Neural cell (in vitro differentiated cells): Measurements from ENCODE around the gene CHERP. TPM values are rescaled to one million over a fixed set of nuclear protein-coding genes. Genes with fewer than 3 reads are reported as not detected.

Source experiments
- H2AFZ ChIP-seq: fragments of 200-600, 300-800 bp; sonication (generic), shearing (Covaris generic); 2 replicates; pipeline ENCODE4 v1.6.0; 2014; ENCODE audit warnings: low read depth, mild to moderate bottlenecking, antibody characterized with exemption, low read length, moderate library complexity
- H3F3A ChIP-seq: fragments of 200-600 bp; shearing (Covaris generic); 2 replicates; pipeline ENCODE4 v1.6.1; 2016; ENCODE audit warnings: mild to moderate bottlenecking, moderate library complexity, mixed read lengths, antibody characterized with exemption, low read length; ENCODE audit not compliant: insufficient read depth, poor library complexity, severe bottlenecking
- H3K27ac ChIP-seq: fragments of 200-600, 300-800 bp; sonication (generic), shearing (Covaris generic); 2 replicates; pipeline ENCODE4 v1.5.1; 2014; ENCODE audit warnings: mild to moderate bottlenecking, low read length, moderate library complexity
- H3K27me3 ChIP-seq: fragments of 300-800, 200-600 bp; sonication (generic), shearing (Covaris generic); 2 replicates; pipeline ENCODE4 v1.6.0; 2014; ENCODE audit warnings: mild to moderate bottlenecking, low read depth, low read length, moderate library complexity; ENCODE audit not compliant: insufficient read depth
- H3K36me3 ChIP-seq: fragments of 300-800, 200-600 bp; sonication (generic), shearing (Covaris generic); 2 replicates; pipeline ENCODE4 v1.5.1; 2014; ENCODE audit warnings: mild to moderate bottlenecking, antibody characterized with exemption, low read length, moderate library complexity; ENCODE audit not compliant: insufficient read depth
- H3K4me2 ChIP-seq: fragments of 300-800, 200-600 bp; sonication (generic), shearing (Covaris generic); 2 replicates; pipeline ENCODE4 v1.6.0; 2014; ENCODE audit warnings: mild to moderate bottlenecking, low read length
- H3K4me3 ChIP-seq: fragments of 300-800, 200-600 bp; sonication (generic), shearing (Covaris generic); 2 replicates; pipeline ENCODE4 v1.5.1; 2014; ENCODE audit warnings: mild to moderate bottlenecking, low read length, moderate library complexity
- H3K79me2 ChIP-seq: fragments of 200-600 bp; shearing (Covaris generic); replicated peaks from 2 replicates; pipeline ENCODE4 v1.6.0; 2014; ENCODE audit warnings: mild to moderate bottlenecking, low read length, moderate library complexity; ENCODE audit not compliant: insufficient read depth
- H3K9ac ChIP-seq: fragments of 300-800, 200-600 bp; sonication (generic), shearing (Covaris generic); 2 replicates; pipeline ENCODE4 v1.6.1; 2016; ENCODE audit warnings: mild to moderate bottlenecking, low read length, mixed read lengths
- H3K9me2 ChIP-seq: fragments of 200-600 bp; shearing (Covaris generic); 2 replicates; pipeline ENCODE4 v1.6.1; 2016; ENCODE audit warnings: mild to moderate bottlenecking, low read length, mixed read lengths; ENCODE audit not compliant: insufficient read depth
- H3K9me3 ChIP-seq: fragments of 200-600, 300-800 bp; sonication (generic), shearing (Covaris generic); 2 replicates; pipeline ENCODE4 v1.6.1; 2016; ENCODE audit warnings: mild to moderate bottlenecking, mixed run types, low read length, moderate library complexity, mixed read lengths
- H4K20me1 ChIP-seq: fragments of 200-600 bp; shearing (Covaris generic); 2 replicates; pipeline ENCODE4 v1.6.1; 2016; ENCODE audit warnings: mild to moderate bottlenecking, mixed run types; ENCODE audit not compliant: insufficient read depth
- CTCF ChIP-seq: fragments of 450-650 bp; IDR thresholded peaks from 2 replicates; pipeline ENCODE4 v1.5.1; 2014; ENCODE audit warnings: antibody characterized with exemption, mild to moderate bottlenecking, moderate library complexity; ENCODE audit not compliant: poor library complexity, severe bottlenecking
- EP300 ChIP-seq: fragments of 450-650 bp; conservative IDR thresholded peaks from 2 replicates; pipeline ENCODE4 v1.6.1; 2014; ENCODE audit warnings: antibody characterized with exemption, mild to moderate bottlenecking, moderate library complexity; ENCODE audit not compliant: poor library complexity, severe bottlenecking
- EZH2 ChIP-seq: fragments of 200-600, 300-800 bp; shearing (Covaris generic), sonication (generic); IDR thresholded peaks from 2 replicates; pipeline ENCODE4 v1.6.1; 2014; ENCODE audit warnings: antibody characterized with exemption, low read length, borderline replicate concordance, mild to moderate bottlenecking; ENCODE audit not compliant: insufficient read depth, poor library complexity, severe bottlenecking
- MXI1 ChIP-seq: fragments of 450-650 bp; conservative IDR thresholded peaks from 2 replicates; pipeline ENCODE4 v1.6.1; 2014; ENCODE audit warnings: antibody characterized with exemption, mild to moderate bottlenecking; ENCODE audit not compliant: poor library complexity, severe bottlenecking
- POLR2AphosphoS5 ChIP-seq: IDR thresholded peaks from 2 replicates; pipeline ENCODE4 v1.6.1; 2012
- RAD21 ChIP-seq: fragments of 450-650 bp; conservative IDR thresholded peaks from 2 replicates; pipeline ENCODE4 v1.6.1; 2014; ENCODE audit warnings: antibody characterized with exemption, mild to moderate bottlenecking, moderate library complexity
- REST ChIP-seq: IDR thresholded peaks from 2 replicates; pipeline ENCODE4 v1.6.1; 2012; ENCODE audit warnings: borderline replicate concordance
- SMC3 ChIP-seq: fragments of 450-650 bp; conservative IDR thresholded peaks from 2 replicates; pipeline ENCODE4 v1.6.1; 2014; ENCODE audit warnings: antibody characterized with exemption, mild to moderate bottlenecking, moderate library complexity; ENCODE audit not compliant: poor library complexity
- TAF1 ChIP-seq: IDR thresholded peaks from 2 replicates; pipeline ENCODE4 v1.6.1; 2012; ENCODE audit warnings: low read depth
- polyA plus RNA-seq: library from polyadenylated mRNA; depleted of rRNA; stranded (reverse); fragments of >200 nt; gene quantifications from 2 replicates; pipeline ENCODE4 v1.2.3, GENCODE V29; 2014

The CHERP gene
- polyA plus RNA-seq, 1 donor from 2014 or later = 5.4 TPM

- Histone ChIP-seq H3F3A (peaks cover 7% of the 10 kb centered on the region), H3K36me3 (no peaks in the 10 kb centered on the region), H3K4me3 (no peak overlapping the region), H3K9me2 (no peaks in the 10 kb centered on the region), H3K79me2 (peaks cover 29% of the 10 kb centered on the region), H2AFZ (no peak overlapping the region), H3K9ac (no peak overlapping the region), H3K9me3 (no peaks in the 10 kb centered on the region), H3K27me3 (no peaks in the 10 kb centered on the region), H3K4me2 (no peak overlapping the region), H4K20me1 (no peaks in the 10 kb centered on the region), H3K27ac (peak overlapping the region; percentile 91)
- TF ChIP-seq EZH2 (no peak), EP300 (no peak), MXI1 (no peak), RAD21 (no peak)
These were observed 40.4 kb upstream of the CHERP start for GRCh38 chr19:16582486-16583261.

GRCh38 chr19:16581971-16582343, 39.7 kb upstream of the CHERP start:
- Histone ChIP-seq H3K4me2 (no peak overlapping the region), H3K9me3 (no peaks in the 10 kb centered on the region), H3F3A (peaks cover 7% of the 10 kb centered on the region), H3K9me2 (no peaks in the 10 kb centered on the region), H2AFZ (no peak overlapping the region), H3K27ac (no peak overlapping the region), H3K36me3 (no peaks in the 10 kb centered on the region), H3K27me3 (no peaks in the 10 kb centered on the region), H3K4me3 (no peak overlapping the region), H3K9ac (no peak overlapping the region), H3K79me2 (peaks cover 28% of the 10 kb centered on the region), H4K20me1 (no peaks in the 10 kb centered on the region)
- no peak for TF ChIP-seq TAF1
- TF ChIP-seq EP300 = no peak
- TF ChIP-seq SMC3 = no peak
- TF ChIP-seq CTCF = no peak
- TF ChIP-seq POLR2AphosphoS5 = no peak
- no peak for TF ChIP-seq REST
